Kidney glomerular epithelial cell (primary cell): ENCODE data around the gene HOXC10.
A peak's percentile ranks its signal among the peaks of the same experiment; 100 is the strongest.

Source experiments
- DNase-seq: peaks from one replicate; lab custom pipeline; 2025; lab: John Stamatoyannopoulos, UW

HOXC10 gene

GRCh38 chr12:53977596-53978445 is 7.1 kb upstream of the HOXC10 start:
- DNase-seq: no peak

DNA sequence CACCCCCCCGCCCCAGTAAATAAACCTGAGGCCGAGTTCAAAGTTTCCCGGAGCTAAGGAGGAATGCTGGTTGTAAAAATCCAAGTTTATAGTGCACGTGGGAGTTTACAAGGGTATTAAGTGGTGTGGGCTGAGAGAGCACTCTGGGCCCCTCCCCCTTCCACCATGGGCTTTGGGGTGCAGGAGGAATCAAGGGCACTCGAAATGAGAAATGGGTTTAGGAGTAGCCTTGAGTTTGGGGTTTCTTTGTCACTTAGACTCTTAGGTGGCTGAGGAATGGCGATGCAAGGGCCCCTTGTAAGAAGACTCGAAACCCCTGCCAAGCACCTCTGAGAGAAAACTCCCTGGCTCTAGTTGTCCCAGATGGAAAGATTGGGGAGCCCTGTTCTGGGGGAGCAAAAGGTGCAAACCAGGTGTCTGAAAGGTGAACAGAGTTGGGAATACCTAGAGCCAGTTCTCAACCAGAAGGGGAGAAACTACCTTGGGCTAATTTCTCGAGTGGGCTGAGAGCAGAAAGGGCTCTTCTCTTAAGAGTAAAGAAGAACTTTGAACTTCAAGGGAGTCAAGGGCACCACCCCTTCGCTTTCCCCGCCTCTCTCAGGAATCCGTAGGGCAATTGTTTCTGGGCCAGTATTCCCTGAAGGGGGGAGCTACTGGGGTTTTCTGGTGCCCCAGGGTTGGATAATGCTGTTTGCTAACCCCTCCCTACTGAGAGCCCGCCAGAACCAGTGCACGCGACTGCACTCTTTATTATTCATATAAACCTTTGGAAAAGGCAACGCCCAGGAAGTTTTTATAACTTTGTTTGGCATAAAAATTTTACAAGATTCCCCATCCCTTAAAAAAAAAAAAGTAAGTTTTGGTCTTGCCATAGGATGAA is 6.2 kb upstream of the HOXC10 start:
- DNase-seq: no peak

DNA sequence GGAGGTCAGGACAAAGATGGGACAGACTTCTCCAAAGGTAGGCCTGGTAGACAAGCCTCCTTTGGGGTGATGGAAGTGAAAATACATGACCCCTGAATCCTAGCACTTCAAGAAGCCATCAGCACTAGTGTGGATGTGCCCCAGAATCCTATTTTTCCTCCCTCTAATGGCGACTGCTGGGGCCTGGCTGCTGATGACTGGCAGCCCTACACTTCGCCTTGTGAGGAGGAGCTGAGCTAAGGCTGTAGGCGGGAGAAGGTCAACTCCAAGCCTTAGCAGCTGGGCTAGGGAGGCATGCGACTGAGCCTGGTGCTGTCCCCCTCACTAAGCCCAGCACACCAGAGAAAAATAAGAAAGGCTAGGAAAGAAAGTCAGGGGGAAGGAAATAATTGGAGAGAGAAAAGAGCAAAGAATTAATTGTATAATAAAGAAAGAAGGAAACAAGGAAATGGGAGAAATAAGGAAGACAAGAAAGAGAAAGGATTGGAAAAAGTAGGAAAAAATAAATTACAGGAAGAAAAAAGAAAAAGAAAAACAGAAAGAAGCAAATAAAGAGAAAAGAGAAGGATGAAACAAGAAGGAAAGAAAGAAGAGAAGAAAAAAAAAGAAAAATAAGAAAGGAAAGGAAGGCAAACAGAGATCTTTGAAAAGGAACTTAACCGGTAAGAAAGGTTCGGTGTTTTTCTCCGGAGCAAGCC is 4.7 kb upstream of the HOXC10 start:
- DNase-seq: peak; percentile 33

DNA sequence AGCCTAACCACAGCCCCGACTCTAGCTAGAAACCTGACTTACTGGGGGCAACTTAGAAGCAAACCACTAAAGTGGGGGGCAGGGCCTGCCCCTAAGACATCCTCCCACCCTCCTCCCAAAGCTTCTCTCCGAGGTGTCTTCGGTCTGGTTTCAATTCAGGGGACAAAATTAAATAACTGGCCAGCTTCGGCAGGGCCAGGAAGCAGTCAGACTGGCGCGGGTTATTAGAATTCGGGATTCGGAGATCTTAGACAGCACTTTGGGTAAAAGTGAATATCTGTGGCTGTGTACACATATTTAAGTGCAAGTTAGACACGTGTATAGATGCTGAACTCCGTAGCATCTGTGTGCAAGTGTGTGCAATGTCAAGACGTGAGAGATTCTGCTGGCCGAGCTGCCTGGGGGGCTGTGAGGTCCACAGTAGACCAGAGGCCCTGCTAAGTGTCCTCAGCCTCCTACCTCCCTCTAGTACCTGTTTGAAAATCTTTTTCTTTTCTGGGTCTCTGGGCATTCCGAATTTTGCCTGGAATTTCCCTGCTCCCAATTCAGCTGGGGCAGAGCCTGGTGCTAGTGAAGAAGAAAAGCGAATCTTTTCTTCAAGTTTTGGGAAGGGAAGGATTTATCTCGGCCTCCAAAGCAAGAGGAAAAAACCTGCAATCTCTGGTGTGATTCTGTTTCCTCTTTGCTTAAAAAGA is 4.0 kb upstream of the HOXC10 start:
- DNase-seq: no peak

GRCh38 chr12:53981634-53982565 is 3.0 kb upstream of the HOXC10 start:
- no peak for DNase-seq

GRCh38 chr12:53982648-53983567 is 2.0 kb upstream of the HOXC10 start:
- DNase-seq: no peak

DNA sequence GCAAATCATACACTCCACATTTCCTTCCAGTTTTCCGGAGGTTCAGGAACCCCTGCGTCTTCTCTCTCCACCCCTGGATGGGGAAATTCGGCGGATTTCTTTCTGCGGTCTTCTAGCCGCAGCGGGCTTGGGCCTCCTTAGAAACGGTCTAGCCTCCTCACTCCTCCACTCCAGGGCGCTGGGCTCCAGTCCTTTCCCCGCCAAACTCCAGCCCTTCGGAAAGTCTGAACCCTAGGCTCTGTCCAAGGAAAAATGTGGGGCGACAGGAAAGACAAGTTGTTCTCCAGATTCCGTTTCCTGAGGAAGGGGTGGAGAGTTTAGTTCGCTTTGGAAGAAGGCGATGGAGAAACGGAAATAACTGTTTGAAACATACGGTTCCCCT is 1.4 kb upstream of the HOXC10 start:
- no peak for DNase-seq

- DNase-seq: peak; percentile 52
These were observed 885 bp upstream of the HOXC10 start for GRCh38 chr12:53983950-53984572.

DNA sequence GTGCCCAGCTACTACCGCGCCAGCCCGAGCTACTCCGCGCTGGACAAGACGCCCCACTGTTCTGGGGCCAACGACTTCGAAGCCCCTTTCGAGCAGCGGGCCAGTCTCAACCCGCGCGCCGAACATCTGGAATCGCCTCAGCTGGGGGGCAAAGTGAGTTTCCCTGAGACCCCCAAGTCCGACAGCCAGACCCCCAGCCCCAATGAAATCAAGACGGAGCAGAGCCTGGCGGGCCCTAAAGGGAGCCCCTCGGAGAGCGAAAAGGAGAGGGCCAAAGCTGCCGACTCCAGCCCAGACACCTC is 697 bp downstream of the HOXC10 start:
- no peak for DNase-seq

DNA sequence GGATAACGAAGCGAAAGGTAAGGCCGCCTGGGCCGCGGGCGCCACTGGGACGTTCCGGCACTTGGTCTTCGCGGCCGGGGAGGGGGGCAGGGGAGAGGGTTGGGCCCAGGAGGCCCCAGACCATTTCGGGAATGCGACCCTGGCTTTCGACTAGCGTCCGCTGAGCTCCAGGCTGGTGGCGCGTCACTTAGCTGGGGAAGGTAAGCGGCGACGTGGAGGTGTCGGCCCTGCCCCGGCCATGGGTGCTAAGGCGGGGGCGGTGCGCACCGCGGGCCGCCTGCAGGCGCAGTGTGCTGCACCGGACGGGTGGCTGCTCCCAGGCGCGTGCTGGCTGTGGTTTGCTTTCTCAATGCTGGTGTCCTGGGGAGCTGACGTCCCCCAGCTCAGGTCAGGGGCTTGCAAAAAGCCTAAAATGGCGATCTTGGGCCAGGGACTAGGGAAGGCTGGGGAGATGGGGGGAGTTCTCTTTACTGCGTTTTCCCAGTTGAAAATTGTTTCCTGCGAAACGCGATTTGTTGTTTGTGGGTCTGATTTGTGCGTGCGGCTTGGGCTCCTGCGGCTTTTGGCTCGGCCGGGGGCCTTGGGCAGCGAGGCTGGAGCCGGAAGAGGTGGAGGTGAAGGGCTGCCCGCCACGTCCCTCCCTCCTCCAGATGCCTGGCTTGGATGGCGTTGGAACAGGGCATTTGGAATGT is 1.2 kb downstream of the HOXC10 start:
- no peak for DNase-seq

DNA sequence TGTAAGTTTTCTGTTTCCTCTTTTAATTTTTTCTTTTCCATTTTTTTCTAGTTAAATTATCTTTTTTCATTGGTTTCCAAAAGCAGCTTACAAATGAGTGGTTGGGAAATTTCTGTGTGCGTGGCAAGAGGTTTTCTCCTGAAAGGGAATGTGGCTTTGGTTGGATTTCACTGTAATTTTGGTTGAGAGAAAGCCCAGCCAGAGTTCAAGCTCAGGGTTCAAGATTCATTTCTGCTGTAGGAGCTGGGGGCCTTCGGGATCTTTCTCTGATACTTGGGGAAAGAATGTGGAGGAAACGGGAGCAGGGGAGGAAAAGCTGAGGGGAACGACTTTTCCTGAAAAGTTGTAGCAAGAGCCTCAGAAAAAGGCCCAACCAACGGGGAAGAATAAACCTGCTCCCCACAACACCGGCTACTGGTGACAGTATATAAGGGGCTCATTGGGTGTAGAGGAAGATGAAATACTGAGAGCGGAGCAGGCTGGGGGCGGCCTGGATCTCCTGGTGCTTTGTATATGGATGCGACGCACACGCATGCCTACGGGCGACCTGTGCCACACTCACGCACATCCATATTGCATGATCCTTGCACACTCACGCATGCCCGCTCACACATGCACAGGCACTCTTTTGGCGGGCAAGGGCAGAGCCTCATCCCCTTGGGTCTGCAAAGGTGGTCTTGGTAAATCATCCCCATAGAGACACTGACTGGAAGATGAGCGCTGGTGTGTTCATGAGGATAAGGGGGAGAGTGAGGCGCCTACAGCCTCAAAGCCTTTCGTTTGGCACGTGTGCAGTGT is 1.9 kb downstream of the HOXC10 start:
- no peak for DNase-seq

DNA sequence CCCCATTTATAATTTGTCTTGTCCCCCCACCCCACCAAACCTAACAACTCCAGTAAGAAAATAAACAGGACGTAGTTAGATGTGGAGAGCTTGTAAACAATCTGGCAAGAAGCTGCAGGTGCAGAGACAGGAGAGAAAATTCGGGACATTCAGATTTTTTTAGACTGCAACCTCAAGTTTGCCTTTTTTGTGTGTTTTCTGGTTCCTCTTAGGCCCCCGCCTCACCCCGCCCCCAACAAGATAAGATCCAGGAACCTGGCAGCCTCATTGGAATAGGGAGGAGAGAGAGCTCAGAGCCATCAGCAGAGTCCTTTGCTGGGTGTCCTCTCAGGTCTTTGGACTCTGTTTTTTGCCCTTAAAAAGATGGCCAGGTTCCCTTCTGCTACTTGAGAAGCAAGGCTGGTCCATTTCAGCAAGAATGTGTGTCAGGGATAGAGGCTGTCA is 2.9 kb downstream of the HOXC10 start:
- DNase-seq: no peak

- no peak for DNase-seq
These were observed 3.7 kb downstream of the HOXC10 start for GRCh38 chr12:53988541-53989226.

DNA sequence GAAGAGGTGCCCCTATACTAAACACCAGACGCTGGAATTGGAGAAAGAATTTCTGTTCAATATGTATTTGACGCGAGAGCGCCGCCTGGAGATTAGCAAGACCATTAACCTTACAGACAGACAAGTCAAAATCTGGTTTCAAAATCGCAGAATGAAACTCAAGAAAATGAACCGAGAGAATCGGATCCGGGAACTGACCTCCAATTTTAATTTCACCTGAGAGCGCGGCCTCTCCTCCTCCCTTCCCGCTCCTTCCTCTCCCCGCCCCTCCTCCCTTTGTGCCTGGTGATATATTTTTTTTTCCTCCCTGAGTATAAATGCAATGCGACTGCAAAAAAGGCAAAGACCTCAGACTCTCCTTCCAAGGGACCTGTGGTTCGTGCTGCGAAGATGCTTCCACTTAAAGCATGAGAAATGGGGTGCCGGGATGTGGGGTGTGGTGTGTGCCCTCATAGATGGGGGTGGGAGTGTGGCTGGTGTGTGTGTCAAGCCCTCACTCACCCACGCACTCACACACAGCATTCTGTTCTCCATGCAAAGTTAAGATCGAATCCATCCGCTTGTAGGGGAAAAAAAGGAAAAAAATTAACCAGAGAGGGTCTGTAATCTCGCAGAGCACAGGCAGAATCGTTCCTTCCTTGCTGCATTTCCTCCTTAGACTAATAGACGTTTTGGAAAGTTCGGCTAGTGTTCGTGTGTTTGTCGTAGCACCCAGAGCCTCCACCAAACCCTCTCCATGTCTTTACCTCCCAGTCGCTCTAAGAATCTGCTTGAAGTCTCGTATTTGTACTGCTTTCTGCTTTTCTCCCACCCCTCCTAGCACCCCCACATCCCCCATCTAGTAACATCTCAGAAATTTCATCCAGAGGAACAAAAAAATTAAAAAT is 4.5 kb downstream of the HOXC10 start:
- peak; percentile 41 for DNase-seq

DNA sequence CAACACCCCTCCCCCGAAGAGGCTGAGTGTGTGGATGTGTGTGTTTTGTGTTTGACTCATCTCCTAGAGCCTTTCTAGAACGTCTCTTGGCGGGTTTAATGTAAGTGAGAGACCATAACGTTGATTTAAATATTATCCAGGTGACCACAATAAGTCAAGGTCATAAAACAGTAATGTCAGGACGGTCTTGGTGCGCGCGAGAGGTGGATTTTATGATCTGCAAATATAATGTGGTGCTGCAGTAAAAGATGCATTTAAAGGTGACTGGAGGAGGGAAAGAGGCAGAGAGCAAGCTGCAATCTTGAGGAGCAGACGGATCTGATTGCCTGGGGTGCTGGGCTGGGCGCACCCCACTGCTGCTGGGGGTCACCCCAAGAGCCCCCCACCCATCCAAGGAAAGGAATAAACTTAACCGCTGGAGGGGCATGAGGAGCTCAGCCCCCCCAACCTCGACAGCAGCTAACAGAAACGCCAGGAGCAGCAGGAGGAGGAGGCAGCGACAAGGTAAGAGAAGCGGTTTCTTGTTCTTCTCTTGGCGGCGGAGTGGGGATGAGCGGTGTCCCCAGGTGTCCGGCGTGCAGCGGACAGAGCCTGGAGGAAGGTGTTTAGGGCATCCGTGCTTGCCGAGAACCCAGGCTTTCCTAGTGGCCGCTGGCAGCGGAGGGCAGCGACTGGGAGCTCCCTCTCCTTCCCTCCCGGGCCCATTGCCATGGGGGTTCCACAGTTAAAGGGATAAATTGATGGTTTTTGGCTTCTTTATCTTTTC is 5.5 kb downstream of the HOXC10 start:
- peak; percentile 53 for DNase-seq

DNA sequence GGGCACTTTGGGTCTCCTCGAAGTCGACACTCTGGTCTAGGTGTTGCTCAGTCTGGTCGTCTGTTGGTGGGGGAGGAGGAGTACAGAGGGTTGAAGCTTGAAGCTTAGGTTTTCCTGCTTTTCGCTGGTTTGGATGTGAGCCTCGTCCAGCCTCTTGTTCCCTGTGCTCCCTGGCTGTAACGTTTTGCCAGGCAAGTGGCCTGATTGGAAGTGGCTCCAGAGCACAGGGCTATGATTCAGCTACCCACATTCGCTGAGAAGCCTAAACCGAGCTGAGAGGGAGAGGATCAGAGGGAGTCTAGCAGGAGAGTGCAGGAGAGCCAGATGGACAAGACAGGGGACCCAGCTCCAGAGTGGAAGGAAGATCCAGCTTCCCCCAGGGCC is 6.1 kb downstream of the HOXC10 start:
- no peak for DNase-seq
